GM19397 (cell line): ENCODE measurements around the gene STOX2.

ENCODE experiments used
- ATAC-seq: cut with Tn5 transposase; IDR thresholded peaks from one replicate; pipeline ENCODE4 v1.9.1; 2021; ENCODE audit warnings: mild to moderate bottlenecking, moderate library complexity; ENCODE audit not compliant: unreplicated experiment

STOX2 gene

GRCh38 chr4:184067931-184068554, 162.9 kb downstream of the STOX2 start:
- no peak for ATAC-seq
